Fibroblast of the aortic adventitia (primary cell): Measurements from ENCODE around the gene PSTPIP1. TPM values are rescaled to one million over a fixed set of nuclear protein-coding genes. Genes with fewer than 3 reads are reported as not detected.

Experiments
- DNase-seq: peaks from one replicate; pipeline ENCODE4 v3.0.0-alpha.2; 2010; ENCODE audit warnings: low read depth
- H3K4me3 ChIP-seq: 2 replicates; pipeline ENCODE4 v1.5.1; 2011; ENCODE audit warnings: low read depth, mild to moderate bottlenecking, control low read depth, low read length, moderate library complexity
- CTCF ChIP-seq: IDR thresholded peaks from 2 replicates; pipeline ENCODE4 v1.5.1; 2011; ENCODE audit warnings: mild to moderate bottlenecking, low read length, control low read depth, inconsistent platforms; ENCODE audit not compliant: insufficient read depth
- total RNA-seq: library from RNA; depleted of rRNA; stranded (reverse); fragments of >200 nt; gene quantifications from 2 replicates; pipeline ENCODE4 v1.2.3, GENCODE V29; 2012; ENCODE audit warnings: low replicate concordance

PSTPIP1 gene
- total RNA-seq, 1 donor, result 0.18 TPM

- no peak overlapping the region for H3K4me3 ChIP-seq
- no peak for TF ChIP-seq CTCF
- DNase-seq, result no peak
These were observed 42.7 kb downstream of the PSTPIP1 start for GRCh38 chr15:77037388-77038209.

GRCh38 chr15:77038312-77039216 lies 43.6 kb downstream of the PSTPIP1 start:
- no peak overlapping the region for H3K4me3 ChIP-seq
- no peak for DNase-seq
- TF ChIP-seq CTCF, result no peak

- no peak for DNase-seq
- no peak for TF ChIP-seq CTCF
- H3K4me3 ChIP-seq, result no peak overlapping the region
These were observed 44.2 kb downstream of the PSTPIP1 start for GRCh38 chr15:77039217-77039533.

- no peak overlapping the region for H3K4me3 ChIP-seq
- no peak for DNase-seq
- no peak for TF ChIP-seq CTCF
These were observed 44.9 kb downstream of the PSTPIP1 start for GRCh38 chr15:77039848-77040247.

GRCh38 chr15:77040673-77041072 lies 45.7 kb downstream of the PSTPIP1 start:
- TF ChIP-seq CTCF, result no peak
- DNase-seq, result peak; percentile 25

GRCh38 chr15:77042245-77042919 lies 47.5 kb downstream of the PSTPIP1 start:
- H3K4me3 ChIP-seq, result no peak overlapping the region
- no peak for TF ChIP-seq CTCF
- DNase-seq, result no peak

More at GRCh38 chr15:77040673-77041072, 45.7 kb downstream of the PSTPIP1 start:
- H3K4me3 ChIP-seq, result no peak overlapping the region
